LoVo (cell line): ENCODE measurements around the gene ADAMTS18.
"Not testable (repeated sequence)": the region's sequence is repeated elsewhere in the genome, so short reads cannot be mapped to it uniquely, and the experiment has no call there.

Experiments
- DNase-seq: peaks from one replicate; pipeline ENCODE4 v3.0.0-alpha.2; 2016; ENCODE audit warnings: low spot score

ADAMTS18 gene

DNA sequence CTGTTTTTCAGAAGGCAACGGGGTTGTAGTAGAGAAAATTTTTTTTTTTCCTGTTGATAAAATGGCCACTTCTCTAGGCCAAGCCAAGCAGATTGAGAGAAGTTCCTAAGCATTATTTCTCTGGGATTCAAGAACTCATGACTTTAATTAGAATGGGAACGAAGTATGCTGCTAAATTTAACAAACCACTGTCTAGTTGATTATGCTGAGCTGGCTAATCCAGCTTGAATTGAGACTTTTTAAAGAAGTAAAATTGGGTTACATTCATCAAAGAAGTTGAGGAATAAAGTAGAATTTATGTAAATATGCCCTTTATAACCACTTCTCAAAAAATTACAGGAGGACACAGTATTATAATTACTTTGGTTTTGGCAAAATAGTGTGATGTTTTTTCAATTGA, 152.5 kb downstream of the ADAMTS18 start:
- no peak for DNase-seq

- DNase-seq, result not testable (repeated sequence)
Observed at GRCh38 chr16:77279316-77279715, 155.5 kb downstream of the ADAMTS18 start.

DNA sequence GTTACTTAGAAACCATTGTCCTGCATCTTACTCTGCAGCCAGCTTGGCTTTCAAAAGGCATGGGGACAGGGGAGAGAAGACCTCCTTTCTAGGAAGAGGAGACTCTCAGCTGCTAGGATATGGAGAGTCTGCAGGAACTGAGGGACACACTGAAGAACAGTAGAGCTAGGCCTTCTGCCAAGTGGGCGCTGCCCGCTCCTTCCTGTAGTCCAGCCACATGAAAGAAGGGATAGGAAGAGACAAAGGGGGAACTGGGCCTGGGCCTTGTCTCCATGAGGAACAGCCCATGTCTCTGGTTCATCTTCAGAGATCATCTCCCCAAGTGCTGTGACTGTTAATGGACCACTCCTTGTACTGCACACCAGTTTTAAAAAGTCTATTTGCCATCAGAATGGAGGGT, 157.3 kb downstream of the ADAMTS18 start:
- no peak for DNase-seq

DNA sequence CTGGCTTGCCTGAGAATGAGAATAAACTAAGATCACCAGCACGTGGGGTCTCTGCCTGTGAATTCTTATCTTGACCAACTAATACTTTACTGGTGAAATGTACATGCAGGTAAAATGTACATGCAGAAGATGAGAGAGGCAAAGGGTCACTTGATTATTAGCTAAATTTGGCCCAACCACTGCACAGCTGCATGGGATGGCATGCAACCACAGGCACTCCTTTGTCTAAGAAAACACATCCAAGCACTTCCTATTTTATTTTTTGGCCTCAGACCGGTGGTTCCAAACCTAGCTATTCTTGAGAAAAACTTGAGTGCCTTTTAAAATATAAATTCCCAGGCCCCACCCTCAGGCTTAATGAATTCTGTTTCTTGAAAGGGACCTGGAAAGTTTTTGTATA, 157.7 kb downstream of the ADAMTS18 start:
- DNase-seq, result no peak

DNA sequence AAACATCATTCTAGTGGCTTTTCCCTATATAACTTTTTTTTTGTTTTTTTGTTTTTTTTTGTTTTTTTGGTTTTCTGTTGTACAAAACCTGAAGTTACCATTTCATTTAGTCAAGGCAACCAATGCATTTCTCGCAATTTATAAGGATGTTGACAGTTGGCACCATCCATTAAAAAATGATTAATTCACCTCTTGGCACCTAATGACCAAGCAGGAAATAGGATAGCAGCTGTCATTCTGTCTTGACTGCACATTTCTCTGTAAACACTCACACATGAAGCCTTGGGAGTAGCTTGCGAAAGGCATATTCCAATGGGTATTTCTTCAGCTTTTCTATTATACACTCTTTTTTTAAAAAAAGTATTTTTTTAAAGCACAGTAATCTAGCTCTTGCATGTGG, 158.2 kb downstream of the ADAMTS18 start:
- no peak for DNase-seq

- not testable (repeated sequence) for DNase-seq
Observed at GRCh38 chr16:77275303-77275702, 159.5 kb downstream of the ADAMTS18 start.

- DNase-seq, result no peak
Observed at GRCh38 chr16:77273815-77274214, 161.0 kb downstream of the ADAMTS18 start.

DNA sequence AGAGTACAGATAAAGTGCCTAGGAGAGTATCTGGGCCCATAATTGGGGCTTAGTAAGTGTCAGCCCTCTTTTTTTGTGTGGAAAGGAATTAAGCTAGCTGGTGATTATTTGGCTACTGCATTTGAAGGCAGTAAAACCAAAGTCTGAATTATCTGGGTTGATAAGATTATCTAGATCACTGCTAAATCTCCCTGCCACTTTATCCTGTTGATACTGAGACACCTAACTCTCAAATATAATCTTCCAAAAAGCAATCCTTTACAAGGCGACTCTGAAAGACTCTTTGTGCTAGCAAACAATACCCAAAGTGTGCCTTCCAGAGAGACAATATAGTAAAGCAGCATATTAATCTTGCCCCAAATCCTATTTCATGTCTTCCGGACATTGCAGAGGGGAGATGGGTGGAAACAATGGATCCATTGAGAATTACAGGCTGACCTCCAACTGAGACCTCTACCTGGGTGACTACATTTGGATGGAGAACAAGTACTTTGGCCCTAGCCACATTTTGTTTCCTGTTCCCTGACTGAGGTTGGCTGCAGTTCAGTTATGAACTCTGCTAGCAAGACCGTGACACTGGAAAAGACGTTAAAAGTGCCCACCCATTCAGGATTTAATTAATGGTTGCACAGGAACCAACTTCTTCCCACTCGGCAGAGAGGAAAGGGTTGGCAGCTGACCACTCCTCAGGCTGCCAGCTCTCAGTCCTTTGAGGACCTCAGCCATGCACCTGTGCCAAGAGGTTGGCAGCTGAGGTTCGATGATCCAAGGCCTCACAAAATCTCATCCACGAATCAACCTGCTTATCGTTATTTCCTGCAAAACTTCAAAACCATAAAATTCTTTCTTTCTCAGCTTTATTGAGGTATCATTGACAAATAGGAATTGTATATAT, 163.1 kb downstream of the ADAMTS18 start:
- no peak for DNase-seq

DNA sequence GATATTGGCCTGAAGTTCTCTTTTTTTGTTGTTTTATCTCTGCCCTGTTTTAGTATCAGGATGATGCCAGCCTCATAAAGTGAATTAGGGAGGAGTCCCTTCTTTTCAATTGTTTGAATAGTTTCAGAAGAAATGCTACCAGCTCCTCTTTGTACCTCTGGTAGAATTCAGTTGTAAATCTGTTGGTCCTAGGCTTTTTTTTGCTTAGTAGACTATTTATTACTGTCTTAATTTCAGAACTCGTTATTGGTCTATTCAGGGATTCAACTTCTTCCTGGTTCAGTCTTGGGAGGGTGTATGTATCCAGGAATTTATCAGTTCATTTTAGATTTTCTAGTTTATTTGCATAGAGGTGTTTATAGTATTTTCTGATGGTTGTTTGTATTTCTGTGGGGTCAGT, 168.6 kb downstream of the ADAMTS18 start:
- DNase-seq, result not testable (repeated sequence)

DNA sequence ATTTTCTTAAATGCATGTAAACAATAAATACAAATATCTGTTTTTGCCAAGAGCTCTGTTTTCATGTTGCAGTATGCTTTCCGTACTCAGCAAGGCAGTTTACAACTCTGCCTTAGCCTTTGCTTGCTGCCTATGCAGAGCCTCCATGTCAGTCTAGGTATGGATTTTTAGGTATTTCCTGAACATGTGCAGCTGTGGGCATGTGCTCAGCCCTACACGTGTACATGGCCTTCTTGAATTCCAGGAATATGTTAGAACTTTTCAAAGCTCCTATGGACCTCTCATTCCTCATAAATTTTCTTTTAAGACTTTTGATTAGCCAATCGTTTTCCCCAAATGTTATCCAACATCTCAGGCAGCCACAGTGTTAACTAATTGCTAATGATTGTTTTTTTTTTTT, 171.9 kb downstream of the ADAMTS18 start:
- no peak for DNase-seq

DNA sequence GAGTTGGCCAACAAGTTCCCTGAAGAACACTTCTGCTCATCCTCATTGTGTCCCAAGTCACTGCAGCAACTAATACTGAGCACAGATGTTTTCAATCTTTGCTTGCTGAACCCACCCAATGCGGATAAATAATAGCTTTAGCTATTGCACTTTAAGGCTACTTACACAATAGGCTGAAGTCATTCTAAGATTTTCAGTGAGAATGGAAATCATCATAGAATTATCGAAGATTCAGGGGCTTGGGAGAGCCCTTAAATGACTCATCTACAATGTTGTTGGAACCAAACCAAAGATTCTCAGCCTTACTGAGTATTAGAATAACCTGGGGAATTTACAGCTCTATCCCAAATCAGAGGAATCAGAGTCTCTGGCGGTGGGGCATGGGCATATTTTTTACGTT, 184.4 kb downstream of the ADAMTS18 start:
- DNase-seq, result no peak

DNA sequence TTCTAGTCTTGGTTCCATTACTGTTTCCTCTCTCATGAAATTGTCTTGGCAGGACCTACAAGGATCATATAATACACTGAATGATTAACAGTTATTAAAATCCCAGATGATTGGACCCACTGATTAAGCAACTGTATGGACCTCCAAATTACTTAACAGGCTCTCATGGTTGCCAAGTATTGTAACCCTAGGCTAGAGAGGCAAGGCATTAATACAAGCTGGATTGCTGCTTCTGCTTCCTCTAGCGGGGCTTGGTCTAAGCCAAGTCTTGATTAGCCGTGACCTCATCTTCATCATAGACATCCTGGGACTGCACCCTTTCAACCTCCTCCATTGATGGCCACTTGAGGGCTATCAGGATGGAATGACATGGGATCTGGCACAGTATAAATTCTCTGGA, 188.7 kb downstream of the ADAMTS18 start:
- no peak for DNase-seq

- not testable (repeated sequence) for DNase-seq
Observed at GRCh38 chr16:77242471-77242870, 192.4 kb downstream of the ADAMTS18 start.

DNA sequence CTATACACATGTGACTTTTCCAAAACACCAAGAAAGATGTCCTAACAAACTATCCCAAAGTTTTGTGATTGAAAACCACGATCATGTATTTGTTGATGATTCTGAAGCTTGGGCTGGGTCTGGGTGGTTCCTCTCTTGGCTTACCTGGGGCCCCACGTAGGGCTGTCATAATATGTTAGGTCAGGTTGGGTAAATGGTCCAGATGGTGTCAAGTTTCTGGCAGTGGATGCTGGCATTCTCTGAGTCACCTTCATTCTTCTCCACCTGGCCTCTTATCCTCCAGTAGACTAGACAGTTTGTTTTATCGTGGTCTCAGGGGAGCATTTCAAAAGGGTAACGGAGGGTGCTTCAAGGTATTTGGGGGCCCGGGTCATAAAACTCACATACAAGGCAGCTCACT, 196.2 kb downstream of the ADAMTS18 start:
- no peak for DNase-seq

GRCh38 chr16:77236063-77236511, 198.7 kb downstream of the ADAMTS18 start:
- peak; percentile 81 for DNase-seq

GRCh38 chr16:77234611-77235010, 200.2 kb downstream of the ADAMTS18 start:
- no peak for DNase-seq

- no peak for DNase-seq
Observed at GRCh38 chr16:77233799-77234519, 200.9 kb downstream of the ADAMTS18 start.
